ENCODE data around the gene GSS.

Gene GSS

GRCh38 chr20:34977365-34978091 lies 21.9 kb upstream of the GSS start:
- DNase-seq = no peak

DNA sequence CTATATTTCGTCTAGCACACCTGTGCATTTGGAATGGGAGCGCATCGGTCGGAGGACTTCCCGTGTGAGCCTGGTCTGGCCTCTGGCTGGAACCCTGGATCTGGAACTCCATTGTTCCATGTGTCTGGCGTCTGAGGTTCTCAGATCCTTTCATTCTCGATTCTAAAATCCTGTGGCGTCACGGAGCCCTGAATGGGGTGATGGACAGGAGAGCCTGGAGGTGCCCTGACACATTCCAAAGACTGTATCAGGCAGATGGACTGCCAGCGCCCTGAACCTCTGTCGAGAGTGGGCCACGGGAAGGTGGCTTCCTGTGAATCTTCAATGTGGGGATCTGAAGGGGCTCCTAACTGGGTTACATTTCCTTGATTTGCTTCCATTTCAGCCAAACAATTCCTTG lies 20.7 kb upstream of the GSS start:
- DNase-seq = no peak

- no peak for DNase-seq
These were observed 18.6 kb upstream of the GSS start for GRCh38 chr20:34974246-34974645.

GRCh38 chr20:34971561-34972235 lies 16.1 kb upstream of the GSS start:
- no peak for DNase-seq

DNA sequence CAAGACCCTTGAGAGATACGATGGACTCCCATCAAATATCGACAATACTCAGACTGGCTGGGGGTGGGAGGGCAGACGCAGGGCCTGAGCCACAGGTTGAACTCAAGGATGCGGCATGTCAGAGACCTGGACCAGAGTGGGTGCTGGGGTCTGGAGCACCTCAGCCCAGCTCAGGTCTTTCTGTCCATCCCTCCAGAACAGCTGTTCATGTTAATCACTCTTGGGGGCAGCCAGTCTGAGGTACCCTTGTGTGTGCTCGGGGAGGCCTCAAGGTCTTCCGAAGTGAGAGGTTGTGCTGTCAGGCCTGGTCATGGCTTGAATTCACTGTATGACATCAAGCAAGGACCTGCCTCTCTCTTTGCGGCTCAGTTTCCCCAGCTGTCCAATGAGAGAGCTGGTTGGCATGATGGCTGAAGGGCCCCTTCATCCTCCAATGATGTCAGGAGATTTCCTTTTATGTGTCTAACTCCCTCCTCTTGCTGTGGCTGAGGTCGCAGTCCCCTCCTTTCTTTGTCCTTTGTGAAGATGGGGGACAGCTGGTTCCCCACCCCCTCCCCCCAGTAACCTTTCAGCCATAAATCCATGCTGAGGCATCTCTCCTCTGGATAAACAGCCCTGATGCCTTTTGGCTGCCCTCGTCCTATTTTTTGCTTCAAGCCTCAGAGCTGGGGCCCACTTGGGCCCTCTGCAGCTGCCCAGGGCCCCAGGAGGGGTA lies 15.4 kb upstream of the GSS start:
- no peak for DNase-seq

GRCh38 chr20:34970193-34970840 lies 14.7 kb upstream of the GSS start:
- DNase-seq = no peak

DNA sequence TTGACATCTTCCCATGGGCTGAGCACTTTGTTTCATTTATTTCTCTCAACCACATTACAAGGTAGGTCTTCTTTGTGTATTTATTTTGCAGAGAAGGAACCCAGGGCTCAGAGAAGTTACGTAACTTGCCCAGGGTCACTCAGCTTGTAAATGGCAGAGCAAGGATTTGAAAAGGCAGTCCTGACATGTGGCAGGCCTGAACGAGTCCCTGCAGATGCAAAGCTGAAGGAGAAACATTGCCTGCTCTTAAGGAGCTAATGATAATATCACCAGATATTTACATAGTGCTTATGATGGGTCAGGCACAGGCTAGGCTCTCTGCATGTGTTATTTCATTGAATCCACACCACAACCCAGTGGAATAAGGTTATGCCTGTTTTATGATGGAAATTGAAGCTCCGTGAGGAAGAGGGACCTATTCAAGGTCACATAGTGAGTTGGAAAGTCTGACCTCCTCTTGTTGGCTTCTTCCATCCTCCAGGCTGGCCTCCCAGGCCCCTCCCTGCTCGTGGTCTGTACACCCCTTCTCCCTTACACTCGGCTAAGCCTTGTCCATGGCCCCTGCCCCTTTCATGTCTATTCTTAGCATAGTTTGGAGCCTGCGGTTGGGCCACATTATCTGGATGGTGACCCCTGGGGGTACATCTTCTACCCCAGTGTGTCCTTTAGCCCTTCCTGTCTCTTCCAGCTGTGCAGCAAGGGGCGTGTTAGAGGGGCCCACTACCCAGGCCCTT lies 12.6 kb upstream of the GSS start:
- no peak for DNase-seq

DNA sequence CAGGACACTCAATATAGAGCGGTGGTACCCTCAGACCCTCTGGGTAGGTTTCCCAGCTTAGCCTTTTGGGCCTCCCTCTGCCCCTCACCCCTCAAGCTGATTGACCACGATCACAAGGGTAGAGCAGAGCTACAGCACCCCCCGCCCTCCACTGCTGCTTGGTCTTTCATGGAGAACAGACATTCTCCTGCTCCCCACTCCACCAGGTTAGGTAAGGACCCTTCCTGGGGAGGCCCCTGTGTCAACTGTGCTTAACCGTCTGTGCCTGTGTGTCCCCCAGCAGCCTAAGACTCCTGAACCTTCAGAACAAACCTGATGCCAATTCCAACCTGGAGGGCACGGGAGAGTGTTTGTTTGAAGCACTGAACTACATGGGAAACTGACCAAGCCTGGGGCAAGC lies 11.8 kb upstream of the GSS start:
- DNase-seq = no peak

DNA sequence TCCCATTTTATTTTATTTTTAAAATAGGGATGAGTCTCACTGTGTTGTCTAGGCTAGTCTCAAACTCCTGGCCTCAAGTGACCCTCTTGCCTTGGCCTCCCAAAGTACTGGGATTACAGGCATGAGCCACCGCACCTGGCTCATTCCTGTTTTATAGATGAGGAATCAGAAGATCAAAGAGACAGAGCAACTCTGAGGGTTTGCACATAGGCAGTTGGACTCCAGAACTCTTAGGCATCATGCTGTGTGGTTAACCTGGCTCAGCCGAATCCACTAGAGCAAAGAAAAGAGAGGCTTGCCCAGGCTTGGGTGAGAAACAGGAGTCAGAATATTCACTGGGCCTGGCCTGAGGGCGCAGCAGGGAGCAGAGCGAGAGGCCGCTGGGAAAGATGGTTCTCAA lies 9.4 kb upstream of the GSS start:
- no peak for DNase-seq

DNA sequence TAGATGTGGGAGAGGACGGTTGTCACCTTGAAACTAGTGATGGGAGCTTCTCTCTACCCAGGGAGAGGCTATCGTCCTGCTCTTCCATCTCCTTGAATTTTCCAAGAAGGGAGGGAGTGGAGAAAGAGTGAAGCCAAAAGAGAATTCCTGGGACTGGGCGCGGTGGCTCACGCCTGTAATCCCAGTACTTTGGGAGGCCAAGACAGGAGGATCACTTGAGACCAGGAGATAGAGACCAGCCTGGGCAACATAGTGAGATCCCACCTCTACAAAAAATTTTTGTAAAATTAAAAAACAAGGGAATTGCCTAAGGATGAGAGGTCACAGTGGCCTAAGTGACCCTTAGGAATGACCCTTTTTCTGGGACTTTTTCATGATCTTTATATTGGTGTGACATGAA lies 8.9 kb upstream of the GSS start:
- DNase-seq = no peak

GRCh38 chr20:34956751-34957472 lies 1.3 kb upstream of the GSS start:
- DNase-seq = no peak

GRCh38 chr20:34956041-34956458 lies 444 bp upstream of the GSS start:
- DNase-seq = no peak

GRCh38 chr20:34954904-34955230 lies 739 bp downstream of the GSS start:
- DNase-seq = no peak

- no peak for DNase-seq
These were observed 1.6 kb downstream of the GSS start for GRCh38 chr20:34953960-34954359.

DNA sequence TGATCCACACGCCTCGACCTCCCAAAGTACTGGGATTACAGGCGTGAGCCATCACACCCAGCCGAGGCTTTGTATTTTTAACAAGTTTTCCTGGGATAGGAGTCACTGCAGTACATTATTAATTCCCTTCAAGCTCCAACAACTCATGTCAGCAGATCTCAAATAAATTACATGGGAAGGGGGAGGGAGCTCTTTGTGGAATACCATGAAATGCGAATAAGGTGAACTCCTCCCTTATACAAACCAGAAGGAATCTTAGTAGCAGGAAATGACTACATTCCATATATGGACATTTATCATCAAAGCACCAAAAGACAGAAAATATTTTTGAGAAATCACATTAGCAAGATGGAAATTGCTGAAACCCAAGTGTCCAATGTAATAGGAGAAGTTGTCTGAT lies 2.9 kb downstream of the GSS start:
- DNase-seq = no peak

DNA sequence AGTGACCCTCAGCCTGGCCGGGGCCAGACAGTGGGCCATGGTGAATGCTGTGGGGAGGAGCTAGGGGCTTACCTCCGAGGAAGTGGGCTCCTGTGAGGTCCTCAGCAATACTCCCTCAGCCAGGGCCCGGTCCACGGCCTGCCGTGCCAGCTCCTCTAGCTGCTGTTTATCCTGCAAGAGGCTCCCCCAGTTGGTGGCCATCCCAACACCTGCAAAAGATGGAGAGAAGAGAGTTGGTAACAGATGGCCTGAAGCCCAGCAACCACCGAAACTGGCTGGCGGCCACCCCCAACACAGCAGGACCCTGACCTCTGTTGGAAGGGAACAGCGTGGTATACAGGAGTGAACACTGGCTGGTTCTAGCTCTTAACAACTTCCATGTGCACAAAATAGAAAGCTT lies 4.0 kb downstream of the GSS start:
- DNase-seq = no peak

- no peak for DNase-seq
These were observed 4.4 kb downstream of the GSS start for GRCh38 chr20:34951252-34951651.

DNA sequence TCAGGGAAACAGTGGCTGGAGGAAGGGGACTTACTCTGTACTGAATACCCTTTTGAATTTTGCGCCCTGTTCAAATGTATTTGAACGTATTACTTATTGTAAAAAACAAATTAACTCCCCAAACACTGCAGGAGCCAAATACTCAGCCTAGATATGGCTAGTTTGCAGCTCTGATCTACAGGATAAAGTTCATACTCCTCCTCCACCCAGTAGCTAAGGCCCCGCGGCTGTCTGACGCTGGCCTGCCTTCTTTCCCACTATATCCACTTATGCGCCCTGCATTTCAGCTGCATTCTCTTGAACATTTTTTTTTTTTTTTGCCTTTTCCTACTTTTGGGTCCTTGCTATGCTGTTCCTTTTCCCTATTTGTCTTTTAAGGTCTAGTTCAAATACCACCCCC lies 6.5 kb downstream of the GSS start:
- no peak for DNase-seq

GRCh38 chr20:34948030-34948429 lies 7.6 kb downstream of the GSS start:
- DNase-seq = no peak

DNA sequence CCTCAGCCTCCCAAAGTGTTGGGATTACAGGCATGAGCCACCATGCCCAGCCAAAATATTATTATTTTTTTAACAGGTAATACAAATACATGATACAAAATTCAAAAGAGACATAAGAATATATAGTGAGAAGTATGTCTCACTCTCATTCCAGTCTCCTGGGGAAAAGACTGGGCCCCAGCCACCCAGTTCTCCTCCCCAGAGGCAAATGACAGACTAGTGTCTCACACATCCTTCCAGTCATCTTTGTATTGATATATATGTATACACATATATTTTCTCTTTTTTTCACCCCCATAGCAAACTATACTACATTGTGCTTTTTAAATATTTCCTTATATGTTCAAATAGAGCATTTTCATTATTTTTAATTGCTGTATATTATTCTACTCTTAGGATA lies 8.3 kb downstream of the GSS start:
- DNase-seq = no peak

GRCh38 chr20:34946661-34947060 lies 8.9 kb downstream of the GSS start:
- DNase-seq = no peak

GRCh38 chr20:34945315-34946077 lies 10.1 kb downstream of the GSS start:
- DNase-seq = no peak
